ENCODE data around the gene RAB26.

- TF ChIP-seq CTCF (IDR thresholded peaks at IDR 0.05) (no peak), POLR2A (IDR thresholded peaks at IDR 0.05) (no peak)
Measured at GRCh38 chr16:2176047-2176446, 27.6 kb downstream of the RAB26 start.

Data from thyroid gland (tissue), 4 donors.